Glomerular endothelial cell (primary cell): ENCODE measurements around the gene INA. TPM values are rescaled to one million over a fixed set of nuclear protein-coding genes. Genes with fewer than 3 reads are reported as not detected.
A peak's percentile ranks its signal among the peaks of the same experiment; 100 is the strongest.
"Not testable (repeated sequence)": the region's sequence is repeated elsewhere in the genome, so short reads cannot be mapped to it uniquely, and the experiment has no call there.

ENCODE experiments used
- DNase-seq: peaks from one replicate; pipeline ENCODE4 v3.0.0-alpha.2; 2011; ENCODE audit warnings: low read depth, low spot score; ENCODE audit errors: extremely low read depth
- total RNA-seq: library from RNA; depleted of rRNA; stranded (reverse); fragments of >200 nt; gene quantifications from 2 replicates; pipeline ENCODE4 v1.2.3, GENCODE V29; 2015

The INA gene
- total RNA-seq = 3.4 and 4.3 TPM in 2 replicates

- no peak for DNase-seq
Observed at GRCh38 chr10:103276896-103277712, at the start of gene INA. Gene INA (plus strand): TSS chr10:103277138. CDS start chr10:103277212, 74 bp downstream.

DNA sequence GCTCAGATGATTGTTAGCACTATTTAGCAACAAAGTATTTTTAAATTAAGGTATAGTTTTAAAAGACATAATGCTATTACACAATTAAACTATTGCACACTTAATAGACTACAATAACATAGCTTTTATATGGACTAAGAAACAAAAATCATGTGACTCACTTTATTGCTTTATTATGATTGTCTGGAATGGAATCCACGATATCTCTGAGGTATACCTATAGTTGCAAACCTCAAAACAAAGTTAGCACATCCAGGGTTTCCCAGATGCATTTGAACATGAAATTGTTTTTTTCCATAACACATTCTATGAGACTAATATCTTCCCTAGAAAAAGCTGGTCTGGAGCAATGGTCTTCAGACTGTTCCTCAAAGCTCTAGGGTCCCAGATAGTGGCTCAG, 49.5 kb upstream of the INA start:
- no peak for DNase-seq

- peak; percentile 91 for DNase-seq
Observed at GRCh38 chr10:103231047-103231551, 45.8 kb upstream of the INA start.

- no peak for DNase-seq
Observed at GRCh38 chr10:103232131-103232673, 44.7 kb upstream of the INA start.

- no peak for DNase-seq
Observed at GRCh38 chr10:103232772-103233488, 44.0 kb upstream of the INA start.

GRCh38 chr10:103235775-103236174, 41.2 kb upstream of the INA start:
- no peak for DNase-seq

DNA sequence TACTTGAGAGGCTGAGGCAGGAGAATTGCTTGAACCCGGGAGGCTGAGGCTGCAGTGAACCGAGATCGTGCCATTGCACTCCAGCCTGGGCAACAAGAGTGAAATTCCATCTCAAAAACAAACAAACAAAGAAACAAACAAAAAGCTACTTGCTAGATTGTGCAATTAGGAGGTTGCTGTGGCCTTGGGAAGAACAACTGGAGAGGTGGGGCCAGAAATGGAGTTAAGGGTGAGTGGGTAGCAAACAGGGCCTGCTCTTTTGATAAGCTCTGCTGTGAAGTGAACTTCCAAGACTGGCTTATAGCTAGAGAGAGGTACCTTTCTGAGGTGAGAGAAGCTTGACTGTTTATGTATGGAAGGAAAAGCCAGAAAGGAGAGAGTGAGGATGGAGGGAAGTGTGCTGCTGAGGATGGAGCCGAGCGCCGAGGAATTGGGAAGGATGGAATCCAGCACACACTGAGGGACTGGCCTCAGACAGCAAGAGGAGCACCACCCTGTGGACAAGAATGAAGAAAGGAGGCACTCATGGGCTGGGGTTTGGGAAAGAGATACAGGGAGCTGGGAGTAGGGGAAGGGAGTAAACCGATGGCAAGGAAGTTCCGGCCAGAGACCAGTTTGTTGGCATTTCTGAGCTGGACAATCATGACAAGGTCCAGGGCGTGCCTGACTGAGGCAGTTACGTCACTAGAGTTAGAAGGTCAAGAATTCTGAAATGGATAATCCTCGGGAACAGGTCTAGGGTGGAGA, 38.3 kb upstream of the INA start:
- DNase-seq = no peak

GRCh38 chr10:103241262-103242011, 35.5 kb upstream of the INA start:
- no peak for DNase-seq

GRCh38 chr10:103244666-103245271, 32.2 kb upstream of the INA start:
- DNase-seq = peak; percentile 70

DNA sequence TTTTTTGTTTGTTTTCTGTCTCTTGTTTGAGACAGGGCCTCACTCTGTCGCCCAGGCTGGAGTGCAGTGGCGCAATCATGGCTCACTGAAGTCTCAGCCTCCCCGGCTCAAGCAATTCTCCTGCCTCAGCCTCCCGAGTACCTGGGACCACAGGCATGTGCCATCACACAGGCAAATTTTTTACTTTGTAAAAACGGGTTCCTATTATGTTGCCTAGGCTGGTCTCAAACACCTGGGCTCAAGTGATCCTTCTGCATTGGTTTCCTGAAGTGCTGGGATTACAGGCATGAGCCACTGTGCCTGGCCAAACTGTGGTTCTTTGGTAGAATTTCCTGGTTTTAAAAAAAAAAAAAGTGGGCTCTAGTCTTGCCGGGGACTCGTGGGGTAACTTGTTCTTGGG, 31.4 kb upstream of the INA start, which contains the start of gene RPEL1:
Gene RPEL1 (plus strand): TSS at position 301 of the 400 bp plus-strand sequence. CDS start 110 bp downstream, outside the sequence.
- DNase-seq = not testable (repeated sequence)

GRCh38 chr10:103246324-103246723, 30.6 kb upstream of the INA start:
- no peak for DNase-seq

- no peak for DNase-seq
Observed at GRCh38 chr10:103254113-103254512, 22.8 kb upstream of the INA start.

- no peak for DNase-seq
Observed at GRCh38 chr10:103254538-103255325, 22.2 kb upstream of the INA start.

DNA sequence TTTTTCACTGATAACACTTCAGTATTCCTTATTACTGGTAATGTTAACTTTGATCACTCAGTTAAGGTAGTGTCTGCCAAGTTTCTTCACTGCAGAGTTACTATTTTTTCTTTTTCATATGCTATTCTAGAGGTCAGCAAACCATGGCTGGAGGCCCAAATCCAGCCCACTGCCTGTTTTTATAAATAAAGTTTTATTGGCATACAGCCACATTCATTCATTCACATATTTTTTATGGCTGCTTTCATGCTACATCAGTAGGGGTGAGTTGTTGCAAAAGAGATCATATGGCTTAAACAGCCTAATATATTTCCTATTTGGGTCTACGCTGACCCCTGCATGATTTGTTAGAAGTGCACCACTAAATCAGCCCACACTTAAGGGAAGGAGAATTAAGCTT, 20.3 kb upstream of the INA start:
- DNase-seq = no peak

DNA sequence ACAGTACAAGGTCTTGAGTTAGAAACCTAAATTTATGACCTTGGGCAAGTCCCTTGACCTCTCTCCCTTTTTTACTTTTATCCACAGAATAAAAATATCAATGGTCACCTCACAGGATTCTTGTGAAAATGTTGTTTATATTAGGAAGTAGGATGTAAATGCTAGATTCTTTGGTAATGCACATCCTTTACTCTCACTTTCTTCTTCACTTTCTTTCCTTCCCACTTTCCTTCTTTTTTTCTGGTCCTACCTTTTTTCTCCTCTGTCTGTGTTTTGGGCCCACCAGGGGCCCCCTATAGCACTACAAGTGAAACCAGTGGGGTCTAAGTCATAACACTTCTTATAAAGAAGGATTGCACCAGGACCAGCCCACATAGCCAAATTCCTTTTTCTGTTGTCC, 19.1 kb upstream of the INA start:
- DNase-seq = no peak

GRCh38 chr10:103258928-103259327, 18.0 kb upstream of the INA start:
- DNase-seq = not testable (repeated sequence)

DNA sequence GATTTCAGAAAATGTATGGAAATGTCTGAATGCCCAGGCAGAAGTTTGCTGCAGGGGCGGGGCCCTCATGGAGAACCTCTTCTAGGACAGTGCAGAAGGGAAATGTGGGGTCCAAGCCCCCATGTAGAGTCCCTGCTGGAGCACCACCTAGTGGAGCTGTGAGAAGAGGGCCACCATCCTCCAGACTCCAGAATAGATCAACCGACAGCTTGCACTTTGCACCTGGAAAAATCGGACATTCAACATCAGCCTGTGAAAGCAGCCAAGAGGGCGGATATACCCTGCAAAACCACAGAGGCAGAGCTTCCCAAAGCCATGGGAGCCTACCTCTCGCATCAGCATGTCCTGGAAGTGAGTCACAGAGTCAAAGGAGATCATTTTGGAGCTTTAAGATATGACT, 16.9 kb upstream of the INA start:
- DNase-seq = no peak

DNA sequence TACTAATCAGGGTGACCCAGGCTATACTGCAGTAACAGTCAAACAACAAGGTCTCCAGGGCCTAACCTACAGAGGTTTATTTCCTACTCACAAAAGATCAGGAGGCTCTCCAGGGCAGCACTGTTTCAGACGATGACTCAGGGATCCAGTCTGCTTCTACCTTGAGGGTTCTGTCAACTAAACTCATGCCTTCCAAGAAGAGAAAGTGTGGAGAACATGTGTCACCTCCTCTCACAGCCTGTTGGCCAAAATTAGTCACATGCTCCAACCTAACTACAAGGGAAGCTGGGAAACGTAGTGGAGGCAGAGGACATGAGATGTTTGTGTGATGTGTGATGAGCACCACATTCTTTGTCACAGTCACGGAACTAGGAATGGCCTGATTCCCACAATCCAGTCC, 14.7 kb upstream of the INA start:
- DNase-seq = no peak
